HUDEP-2 (cell line): ENCODE data around the gene USP48.

ENCODE experiments used
- DNase-seq, 76 experiments: peaks; one replicate each; lab custom pipeline; 2025; ENCODE audit not compliant: unreplicated experiment in 76 of 76; lab: John Stamatoyannopoulos, UW

USP48 gene

DNA sequence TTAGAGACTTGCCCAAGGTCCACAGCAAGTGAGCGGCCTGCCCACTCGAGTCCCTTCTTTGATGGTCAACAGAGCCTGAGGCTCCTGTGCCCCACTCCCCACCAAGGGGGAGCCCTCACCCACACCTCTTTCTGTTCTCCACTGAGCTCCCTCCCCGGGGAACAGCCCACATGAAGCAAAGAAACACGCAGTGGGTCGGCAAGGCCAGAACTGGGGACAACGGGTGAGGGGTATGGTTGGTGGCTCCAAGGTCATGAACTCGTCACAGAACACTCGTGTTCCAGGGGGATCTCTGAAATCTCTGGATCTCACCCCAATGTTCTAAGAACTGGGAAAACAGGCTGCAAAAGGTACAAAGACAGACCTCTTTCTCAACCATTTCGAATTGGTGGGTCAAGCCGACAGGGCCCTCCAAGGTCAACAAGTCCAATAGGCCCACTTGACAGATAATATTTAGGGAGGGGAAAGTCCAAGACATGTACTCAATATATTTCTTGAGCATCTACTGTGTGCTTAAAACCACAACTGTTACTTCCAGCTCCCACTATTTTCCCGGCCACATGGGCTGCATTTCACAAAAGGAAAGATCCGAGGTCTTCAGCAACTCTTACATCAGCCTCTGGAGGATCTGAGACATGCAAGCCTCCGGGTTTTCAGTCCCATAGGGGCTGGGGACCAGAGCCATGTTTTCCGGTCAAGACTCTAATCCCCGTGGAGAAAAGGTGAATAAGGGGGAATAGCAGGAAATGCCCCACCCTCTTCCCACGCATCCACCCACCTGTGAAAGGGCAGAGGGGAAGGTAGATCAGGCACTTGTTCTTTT lies 112.7 kb downstream of the USP48 start:
- no peak for DNase-seq

GRCh38 chr1:21669258-21670058 lies 113.5 kb downstream of the USP48 start, which contains the start of gene RAP1GAP:
Gene RAP1GAP (minus strand): TSS chr1:21669357. CDS start chr1:21620032, 49,325 bp downstream.
- DNase-seq = peak in 59 of 76 experiments; percentile 6 to 76 (median 43)

- no peak for DNase-seq
Observed at GRCh38 chr1:21668951-21669257, 114.0 kb downstream of the USP48 start.

DNA sequence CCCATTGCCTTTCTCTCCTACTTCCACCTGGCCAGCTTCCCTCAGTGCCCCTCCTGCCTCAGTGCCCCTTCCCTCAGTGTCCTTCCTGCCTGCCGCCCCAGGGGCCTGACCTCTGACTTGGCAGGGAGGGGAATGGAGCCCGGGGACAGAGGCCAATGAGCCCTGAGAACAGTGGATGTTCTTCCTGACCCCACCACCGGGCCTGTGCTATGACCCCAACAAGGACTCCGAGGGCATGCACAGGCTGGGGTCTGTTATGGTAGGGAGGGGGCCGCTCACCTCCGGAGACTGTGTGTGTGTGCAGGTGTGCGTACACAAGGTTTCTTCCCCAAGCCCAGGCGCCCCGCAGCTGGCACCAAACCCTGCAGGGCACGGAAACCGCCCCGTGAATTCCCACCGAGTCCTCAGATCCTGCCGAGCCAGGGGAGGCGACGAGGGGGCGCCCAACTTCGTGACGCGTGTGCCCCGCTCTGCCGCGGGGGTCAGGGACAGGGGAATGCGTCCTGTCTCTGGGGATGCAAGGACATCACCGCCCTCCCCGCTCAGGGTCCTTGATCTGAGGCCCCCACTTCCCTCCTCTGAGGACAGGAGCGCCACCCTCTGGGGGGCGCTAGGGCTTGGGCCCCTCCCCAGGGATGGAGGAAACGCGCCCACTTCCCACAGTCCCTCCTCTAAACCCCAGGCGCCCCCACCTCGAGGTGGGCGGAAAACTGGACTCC lies 114.6 kb downstream of the USP48 start:
- no peak for DNase-seq

- DNase-seq = no peak
Observed at GRCh38 chr1:21667348-21668231, 115.4 kb downstream of the USP48 start.

DNA sequence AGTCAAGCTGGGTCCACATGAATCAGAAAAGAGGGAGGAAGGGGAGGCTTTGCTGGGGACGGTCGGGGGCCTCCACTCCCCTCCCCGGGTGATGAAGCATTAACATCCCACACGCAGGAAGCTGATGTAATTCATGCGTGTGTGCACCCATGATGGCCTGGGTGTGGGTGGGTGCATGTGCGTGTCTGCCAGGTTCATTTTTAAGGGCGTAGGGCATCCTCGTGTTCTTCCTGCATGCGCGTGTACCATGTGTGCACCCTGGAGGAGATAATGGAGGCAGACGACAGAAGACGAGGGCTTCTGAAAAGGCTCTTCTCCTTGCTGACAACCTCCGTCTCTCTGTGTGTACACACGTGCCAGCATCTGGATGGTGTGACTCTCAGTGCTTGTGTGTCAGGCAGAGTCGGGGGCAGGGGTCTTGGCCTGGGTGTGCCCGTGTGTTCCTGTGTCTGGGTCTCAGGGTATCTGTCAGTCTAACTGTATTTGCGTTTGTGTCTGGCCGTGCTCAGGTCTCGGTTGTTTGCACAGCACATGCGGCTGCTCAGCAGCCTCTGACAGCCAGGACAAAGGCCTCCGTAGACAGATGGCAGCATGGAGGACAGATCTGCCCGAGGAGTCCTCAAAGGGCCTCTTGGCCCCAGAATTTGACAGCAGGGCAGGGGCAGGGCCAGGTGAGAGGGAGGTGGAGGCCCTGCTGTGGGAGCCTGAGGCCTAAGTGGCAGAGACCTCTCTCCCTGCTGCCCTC lies 116.2 kb downstream of the USP48 start:
- no peak for DNase-seq

DNA sequence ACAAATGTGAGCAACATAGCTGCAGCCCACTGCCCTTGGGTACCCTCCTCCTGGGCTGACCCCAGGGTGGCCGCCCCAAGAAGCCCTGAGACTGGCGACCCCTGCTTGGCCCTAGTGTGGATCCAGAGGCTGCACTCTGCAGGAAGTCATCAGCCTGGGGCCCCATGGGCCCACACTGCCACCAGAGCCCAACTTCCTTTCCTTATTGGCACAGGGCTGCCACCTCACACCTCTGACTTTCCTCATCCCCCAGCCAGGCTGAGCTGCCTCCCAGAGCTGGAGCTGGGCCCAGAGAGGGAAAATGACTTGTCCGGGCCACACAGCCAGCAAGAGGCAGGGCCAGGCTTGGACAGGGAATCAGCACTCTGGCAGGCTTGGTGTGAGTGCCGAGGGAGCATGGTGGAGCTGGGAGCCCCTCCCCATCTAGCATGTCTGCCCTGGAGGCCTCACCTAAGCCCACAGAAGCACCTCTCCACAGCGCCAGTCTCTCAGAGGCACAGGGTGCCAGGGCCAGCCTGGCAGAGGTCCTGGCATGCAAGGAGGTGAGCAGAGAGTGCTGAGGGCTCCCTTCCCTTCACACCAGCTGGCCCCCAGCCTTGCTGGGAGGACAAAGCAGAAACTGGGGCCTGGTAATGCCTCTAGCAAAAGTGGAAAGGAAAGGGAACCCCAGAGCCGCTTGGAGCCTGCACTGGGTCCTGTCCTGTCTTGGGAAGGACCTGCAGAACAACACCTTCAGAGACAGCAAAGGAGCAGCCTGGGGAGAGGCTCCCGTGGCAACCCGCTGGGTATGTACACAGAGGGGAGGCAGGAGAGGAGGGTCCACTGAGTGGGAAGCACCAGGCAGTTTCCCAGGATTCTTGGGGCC lies 117.0 kb downstream of the USP48 start:
- no peak for DNase-seq

- no peak for DNase-seq
Observed at GRCh38 chr1:21664806-21665588, 118.0 kb downstream of the USP48 start.

- DNase-seq = no peak
Observed at GRCh38 chr1:21663951-21664805, 118.8 kb downstream of the USP48 start.

DNA sequence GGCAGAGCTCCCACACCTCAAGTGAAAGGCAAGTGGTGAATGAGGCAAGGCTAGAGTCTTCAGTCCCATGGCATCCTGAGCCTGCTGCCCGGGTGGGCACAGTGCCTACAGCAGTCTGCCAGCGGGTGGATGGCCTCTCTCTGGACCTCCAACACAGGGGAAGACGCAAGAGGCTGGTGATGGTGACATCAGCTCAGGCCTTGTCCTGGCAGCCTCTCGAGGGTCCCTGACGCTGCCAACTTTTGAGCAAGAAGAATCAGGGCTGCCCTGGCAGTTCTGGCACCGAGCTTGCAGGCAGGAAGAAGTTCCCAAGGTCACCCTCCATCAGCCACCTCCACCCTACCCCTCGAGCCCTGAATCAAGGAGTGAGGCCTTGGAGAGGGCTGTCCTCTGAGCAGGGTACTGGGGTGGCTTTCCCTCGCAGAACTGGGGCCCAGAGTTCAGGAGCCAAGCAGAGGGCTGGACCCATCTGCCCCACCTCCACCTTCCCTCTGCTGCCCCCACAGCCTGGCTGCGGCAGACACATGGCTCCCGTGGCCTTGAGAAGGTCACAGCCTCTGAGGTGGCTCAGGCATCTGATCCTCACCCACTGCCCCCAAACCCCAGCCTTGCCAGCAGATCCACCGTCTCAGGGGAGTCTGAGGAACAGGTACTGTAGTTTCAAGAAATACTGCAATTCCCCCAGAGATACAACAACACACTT lies 119.5 kb downstream of the USP48 start:
- no peak for DNase-seq

DNA sequence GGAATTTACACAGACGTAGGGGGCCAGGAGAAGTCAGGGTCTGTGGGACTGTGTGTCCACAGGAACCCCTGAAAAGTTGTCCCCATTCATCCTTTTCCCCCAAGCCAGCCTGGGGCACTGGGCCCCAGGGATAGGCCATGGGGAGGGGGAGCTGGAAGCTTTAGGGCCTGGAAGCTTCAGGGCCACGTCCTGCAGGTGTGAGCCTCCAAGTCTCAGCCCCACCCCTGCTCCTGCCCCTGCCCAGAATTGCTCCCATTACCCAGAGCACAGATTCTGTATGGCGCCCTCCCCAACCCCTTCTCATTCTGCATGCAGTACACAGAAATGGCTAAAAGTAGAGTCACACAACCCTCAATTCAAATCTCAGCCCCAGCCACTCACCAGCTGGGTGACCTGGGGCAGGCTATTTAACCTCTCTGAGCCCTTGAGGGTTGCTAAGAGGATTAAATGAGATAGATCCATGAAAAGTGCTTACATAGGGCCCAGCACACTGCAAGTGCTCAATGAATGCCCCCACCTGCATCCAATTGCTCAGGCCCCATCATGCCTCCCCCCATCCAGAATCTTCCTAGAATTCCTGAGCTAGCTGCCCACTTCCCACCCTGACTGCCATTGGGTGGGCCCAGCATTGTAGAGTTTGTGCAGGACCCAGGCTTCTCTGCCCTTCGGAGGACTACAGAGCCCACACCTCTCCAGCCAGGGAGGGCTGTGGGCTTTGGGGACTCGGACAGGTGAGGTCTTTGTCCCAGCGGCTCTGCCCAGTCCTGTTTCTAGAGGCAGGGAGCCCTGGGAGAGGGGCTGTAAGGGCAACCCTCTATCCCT lies 120.3 kb downstream of the USP48 start:
- no peak for DNase-seq

- DNase-seq = no peak
Observed at GRCh38 chr1:21661886-21662285, 121.1 kb downstream of the USP48 start.

DNA sequence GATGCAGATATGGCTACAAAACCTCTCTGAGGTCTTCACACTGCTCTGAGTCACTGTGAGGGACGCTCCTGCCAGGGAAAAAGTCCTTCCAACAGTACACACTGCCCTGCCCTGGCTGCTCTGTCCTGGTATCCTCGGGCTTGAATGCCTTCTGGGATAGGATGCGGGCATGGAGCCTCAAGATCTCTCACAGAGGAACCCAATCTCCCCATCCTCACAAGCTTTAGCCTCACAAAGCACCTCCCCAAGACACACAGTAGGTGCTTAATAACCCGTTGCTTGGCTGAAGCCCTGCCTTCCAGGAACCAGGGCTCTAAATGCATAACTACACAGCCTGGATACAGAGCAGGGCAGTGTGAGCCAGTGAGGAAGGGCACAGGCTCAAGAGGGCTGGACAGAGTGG lies 123.0 kb downstream of the USP48 start:
- DNase-seq = no peak

GRCh38 chr1:21659099-21659923 lies 123.6 kb downstream of the USP48 start:
- peak in 66 of 76 experiments; percentile 22 to 83 (median 64) for DNase-seq
